NCI-H2196 treated with DMSO at 0.1 percent for 48 hours (cell line): ENCODE data around the gene TMPRSS11D.

Source experiments
- DNase-seq: peaks from one replicate; lab custom pipeline; 2025; ENCODE audit not compliant: unreplicated experiment; lab: John Stamatoyannopoulos, UW

Gene TMPRSS11D

GRCh38 chr4:67891645-67892044 is 7.8 kb upstream of the TMPRSS11D start:
- no peak for DNase-seq

DNA sequence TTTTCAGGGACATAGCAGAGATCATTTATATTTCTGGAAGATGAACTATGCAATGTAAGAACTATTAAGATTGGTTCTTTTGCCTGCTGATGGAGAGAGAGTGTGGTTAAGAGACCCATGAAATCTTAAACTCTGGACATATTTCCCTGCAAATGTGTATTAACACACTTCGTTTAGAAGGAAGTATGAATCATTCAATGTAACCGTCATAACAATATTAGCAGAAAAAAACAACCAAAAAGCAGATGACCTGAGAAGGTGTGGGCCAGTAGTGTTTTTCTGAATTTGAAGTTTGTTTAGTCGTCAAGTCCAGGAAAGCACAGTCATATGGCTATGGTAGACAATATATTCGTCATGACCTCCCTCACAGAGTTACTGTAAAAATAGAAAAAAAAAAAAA is 2.5 kb upstream of the TMPRSS11D start:
- no peak for DNase-seq

- no peak for DNase-seq
Observed at GRCh38 chr4:67885762-67886161, 2.0 kb upstream of the TMPRSS11D start.

- no peak for DNase-seq
Observed at GRCh38 chr4:67884701-67885100, 899 bp upstream of the TMPRSS11D start.

DNA sequence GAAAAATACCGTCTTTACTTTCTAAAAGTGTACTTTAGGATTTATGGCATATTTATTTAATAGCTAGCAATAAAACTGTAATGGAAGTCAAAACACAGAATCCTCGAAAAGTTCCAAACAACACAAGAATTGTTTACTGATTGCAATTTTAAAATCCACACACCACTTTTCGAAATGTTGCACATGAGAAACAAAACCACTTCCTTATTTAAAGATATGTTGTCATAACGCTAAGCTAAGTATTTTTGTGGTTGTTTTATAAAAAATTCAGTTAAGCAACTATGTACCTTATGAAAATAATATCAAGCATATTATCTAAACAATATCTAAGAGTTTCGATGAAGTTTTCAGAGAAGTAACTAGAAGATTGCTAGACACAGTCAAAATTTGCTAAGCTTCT is 344 bp downstream of the TMPRSS11D start:
- no peak for DNase-seq

GRCh38 chr4:67880866-67881610 is 2.8 kb downstream of the TMPRSS11D start:
- DNase-seq = no peak

DNA sequence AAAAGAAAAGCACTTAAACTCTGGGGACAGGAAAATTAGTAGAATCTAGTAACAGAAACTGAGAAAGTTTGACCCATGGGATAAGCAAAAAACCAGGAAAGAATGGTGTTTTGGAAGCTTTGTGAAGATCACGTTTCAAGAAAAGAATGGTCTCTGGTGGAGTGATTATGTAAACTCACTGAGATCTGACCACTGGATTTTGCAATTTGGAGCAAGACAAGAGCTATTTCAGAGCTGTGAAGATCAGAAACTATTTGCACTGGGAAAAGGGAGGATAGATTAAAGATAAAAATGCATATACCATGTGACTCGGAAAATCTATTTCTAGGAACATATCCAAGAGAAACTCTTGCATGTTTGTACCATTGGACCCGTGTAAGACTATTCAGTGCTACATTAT is 4.3 kb downstream of the TMPRSS11D start:
- no peak for DNase-seq

GRCh38 chr4:67877086-67877485 is 6.7 kb downstream of the TMPRSS11D start:
- DNase-seq = no peak

DNA sequence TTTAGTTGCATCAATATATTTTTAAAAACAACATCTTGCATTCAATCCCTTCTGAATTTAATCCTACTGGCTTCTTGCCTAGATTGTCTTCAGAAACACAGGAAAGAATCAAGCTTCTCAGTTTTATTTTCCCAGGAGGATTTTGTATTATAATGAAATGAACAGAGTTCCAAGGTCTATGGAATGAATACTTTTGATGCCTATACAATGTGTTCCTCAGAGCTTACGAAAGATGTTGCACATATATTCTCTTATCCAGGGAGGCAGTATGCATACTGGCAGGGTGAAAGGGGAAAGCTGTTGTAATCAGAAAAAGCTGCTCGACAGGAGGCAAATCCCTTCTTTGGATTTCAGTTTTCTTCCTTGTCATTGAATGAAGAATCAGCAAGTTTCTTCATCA is 8.8 kb downstream of the TMPRSS11D start:
- DNase-seq = no peak

DNA sequence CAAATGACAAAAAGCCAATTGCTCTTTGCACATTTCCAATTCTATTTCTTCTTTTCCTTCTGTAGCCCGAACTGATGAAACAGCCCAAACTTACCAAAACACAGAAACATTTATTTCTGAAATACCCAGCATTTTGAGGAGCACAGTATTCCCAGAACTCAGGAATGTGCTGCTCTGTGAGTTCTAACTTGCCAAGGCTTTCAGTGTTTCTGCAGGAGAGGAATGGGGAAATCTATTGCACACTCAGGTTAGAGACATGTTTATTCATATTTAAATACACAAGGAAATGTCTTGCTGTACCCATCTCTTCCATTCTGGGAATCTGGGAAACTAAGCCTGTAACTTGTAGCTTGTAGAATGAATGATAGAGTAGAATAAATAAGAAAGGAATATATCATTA is 10.7 kb downstream of the TMPRSS11D start:
- no peak for DNase-seq

- DNase-seq = no peak
Observed at GRCh38 chr4:67871867-67872266, 11.9 kb downstream of the TMPRSS11D start.

DNA sequence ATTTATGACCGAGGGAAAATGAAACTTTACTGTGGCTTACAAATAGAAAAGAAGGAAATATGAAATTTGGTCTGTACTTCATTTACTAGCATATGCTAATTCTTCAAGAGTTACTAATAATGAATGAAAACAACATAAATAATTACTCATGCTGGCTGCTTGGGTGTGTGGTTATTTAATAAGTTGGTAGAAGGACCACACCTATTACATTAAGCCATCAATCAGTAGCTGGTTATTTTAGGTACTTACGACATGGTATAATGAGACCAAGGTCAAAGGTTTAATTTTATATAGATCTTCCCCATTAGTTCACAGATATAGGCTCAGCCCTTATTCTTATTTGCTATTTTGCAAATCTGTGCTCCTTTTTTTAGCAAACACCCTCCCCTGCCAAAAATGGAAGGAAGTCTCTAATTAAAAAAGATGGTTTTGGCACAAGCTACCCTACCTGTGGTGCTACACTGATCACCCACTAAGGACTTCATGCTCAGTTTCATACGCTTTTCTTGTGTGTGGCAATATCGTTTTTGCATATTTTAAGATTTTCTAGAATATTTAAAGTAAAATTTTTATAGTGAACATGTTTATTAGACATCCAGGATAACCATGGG is 14.1 kb downstream of the TMPRSS11D start:
- no peak for DNase-seq

GRCh38 chr4:67861513-67861912 is 22.3 kb downstream of the TMPRSS11D start:
- no peak for DNase-seq

DNA sequence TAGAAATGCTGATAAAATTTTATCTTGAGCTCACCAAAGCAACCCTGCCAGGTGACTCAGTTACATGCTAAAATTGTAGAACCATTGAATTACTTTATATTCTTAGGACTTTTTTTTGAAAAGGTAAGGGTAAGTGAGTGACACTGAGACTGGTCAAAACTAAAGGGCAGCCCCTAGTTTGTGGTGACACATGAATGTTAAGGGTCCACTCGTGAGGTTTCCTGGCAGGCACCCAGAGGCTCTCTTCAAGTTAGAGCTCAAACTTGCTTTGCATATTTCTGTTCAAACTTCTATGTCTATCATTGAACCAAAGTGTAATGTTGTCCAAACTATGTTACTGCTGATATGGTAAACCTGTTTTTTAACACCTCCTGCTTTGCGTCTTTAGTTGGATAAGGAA is 30.5 kb downstream of the TMPRSS11D start:
- DNase-seq = no peak

DNA sequence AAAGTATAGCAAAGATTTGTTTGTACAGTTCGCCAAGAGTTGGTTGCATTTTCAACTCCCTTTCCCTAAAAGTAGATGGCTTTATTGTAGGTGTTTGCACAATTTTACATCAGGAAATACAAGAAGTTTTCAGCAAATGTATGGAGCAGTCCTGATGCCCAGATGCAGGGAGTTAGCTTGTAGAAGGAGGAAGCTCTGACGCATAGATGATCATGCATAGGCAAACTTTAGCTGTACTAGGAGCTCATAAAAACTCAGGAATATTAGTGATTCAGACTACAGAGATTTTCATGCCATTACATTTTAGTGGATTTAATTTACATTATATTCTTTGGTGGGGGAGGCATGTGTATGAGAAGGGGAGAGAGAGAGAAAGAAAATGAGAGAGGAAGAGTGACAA is 62.9 kb downstream of the TMPRSS11D start:
- no peak for DNase-seq

DNA sequence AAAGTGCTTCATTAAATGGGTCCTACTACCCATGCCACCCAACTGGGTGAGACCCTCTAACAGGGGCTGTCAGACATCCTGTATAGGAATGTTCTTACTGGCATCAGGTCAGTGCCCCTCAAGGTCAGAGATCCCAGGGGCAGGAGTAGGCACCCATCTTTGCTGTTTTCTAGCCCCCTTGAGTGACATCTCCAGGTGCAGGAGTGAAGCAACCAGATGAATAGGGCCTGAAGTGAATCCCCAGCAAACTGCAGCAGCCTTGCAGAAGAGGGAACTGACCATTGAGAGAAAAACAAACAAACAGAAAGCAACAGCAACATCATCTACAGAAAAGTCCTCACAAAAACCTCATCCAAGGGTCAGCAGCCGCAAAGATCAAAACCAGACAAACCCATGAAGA is 73.8 kb downstream of the TMPRSS11D start:
- no peak for DNase-seq

GRCh38 chr4:67809502-67809901 is 74.3 kb downstream of the TMPRSS11D start:
- DNase-seq = no peak

DNA sequence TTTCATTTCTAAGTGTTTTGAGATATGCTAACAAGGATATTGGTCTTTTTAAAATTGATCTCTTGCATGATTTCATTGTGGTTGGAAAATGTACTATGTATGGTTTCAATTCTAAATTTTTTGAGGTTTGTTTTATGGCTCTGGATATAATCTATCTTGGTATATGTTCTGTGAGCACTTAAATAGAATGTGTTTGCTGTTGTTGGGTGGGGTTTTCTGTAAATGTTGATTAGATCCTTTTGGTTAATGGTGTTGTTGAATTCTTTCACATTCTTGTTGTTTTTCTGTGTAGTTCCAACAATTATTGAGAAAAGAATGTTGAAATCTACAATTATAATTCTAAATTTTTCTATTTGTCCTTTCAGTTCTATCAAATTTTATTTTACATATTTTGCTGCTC is 87.0 kb downstream of the TMPRSS11D start:
- DNase-seq = no peak

DNA sequence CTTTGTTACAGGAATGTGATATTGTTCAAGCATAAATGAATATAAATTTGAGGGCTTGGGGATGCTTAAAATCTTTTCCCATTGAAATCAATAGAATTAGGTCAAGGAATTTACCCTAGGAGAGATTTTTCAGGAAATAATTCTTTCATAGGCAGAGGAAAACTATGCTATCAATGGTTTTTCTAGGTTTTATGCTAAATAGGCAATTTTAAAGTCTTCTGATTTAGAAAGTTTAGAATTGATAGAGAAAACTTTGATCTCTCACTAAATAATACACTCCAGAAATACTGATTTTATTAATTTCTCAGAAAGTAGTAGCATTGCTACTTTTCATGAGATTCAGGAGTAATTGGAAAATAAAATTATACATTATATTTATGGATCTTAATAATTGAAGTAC is 93.1 kb downstream of the TMPRSS11D start:
- DNase-seq = no peak

- no peak for DNase-seq
Observed at GRCh38 chr4:67787311-67787710, 96.5 kb downstream of the TMPRSS11D start.

DNA sequence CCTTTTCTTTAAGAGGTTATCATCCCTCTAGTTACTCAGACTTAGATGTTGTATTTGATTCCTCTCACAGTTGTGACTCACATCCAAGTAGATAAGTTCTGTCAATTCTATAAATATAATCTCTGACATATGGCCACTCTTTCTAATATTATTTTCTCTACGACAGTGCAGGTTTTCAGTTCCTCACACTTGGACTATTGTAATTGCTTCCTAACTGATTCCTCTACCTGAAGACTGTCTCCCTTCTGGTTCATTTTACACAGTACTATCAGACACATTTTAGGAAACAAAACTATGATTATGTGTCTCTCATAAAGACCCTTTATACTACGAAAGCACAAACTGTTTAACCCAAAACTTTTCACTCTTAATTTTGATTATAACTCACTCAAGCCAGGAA is 98.3 kb downstream of the TMPRSS11D start:
- no peak for DNase-seq

- DNase-seq = no peak
Observed at GRCh38 chr4:67779631-67780030, 104.2 kb downstream of the TMPRSS11D start.

- DNase-seq = no peak
Observed at GRCh38 chr4:67776746-67777145, 107.1 kb downstream of the TMPRSS11D start.
